ENCODE measurements around the gene AKAP1.

DNA sequence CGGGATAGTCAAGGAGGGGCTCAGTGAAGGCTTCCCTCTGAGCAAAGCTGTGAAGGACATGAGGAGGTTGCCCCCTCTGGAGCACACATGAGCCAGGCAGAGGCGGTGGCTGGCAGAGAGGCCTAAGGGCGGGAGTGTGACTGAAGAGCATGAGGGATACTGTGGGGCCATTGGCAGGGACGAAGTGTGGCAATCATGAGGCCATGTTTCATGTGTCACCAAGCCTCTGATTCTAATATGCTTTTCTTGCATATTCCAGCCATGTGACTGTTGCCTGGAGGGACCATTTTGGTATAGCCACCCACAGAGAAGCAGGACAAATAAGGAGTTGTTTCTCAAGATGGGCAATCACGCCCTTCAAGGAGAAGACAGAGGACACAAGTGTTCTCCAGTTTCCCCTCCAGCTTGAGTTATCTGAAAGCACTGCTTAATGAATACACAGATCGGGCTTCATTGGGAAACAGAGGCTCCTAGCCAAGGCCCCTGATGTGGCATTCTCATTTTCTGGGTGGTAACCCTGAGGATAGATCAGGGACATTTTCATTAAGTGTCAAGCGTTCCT, 68.0 kb downstream of the AKAP1 start:
- TF ChIP-seq CTCF (optimal IDR thresholded peaks at IDR 0.05 in 1 of 3, IDR thresholded peaks at IDR 0.05 in 1 of 3, conservative IDR thresholded peaks at IDR 0.05 in 1 of 3; ENCODE audit: extremely low read depth in 1 of 3, insufficient read depth in 2 of 3, low read length in 3 of 3) = no peak
- no peak for TF ChIP-seq EZH2 (IDR thresholded peaks at IDR 0.05; ENCODE audit: low read length)
